Right ventricle myocardium superior (tissue), 1 donor: ENCODE measurements around the gene HMG20A. TPM values are rescaled to one million over a fixed set of nuclear protein-coding genes. Genes with fewer than 3 reads are reported as not detected.

Experiments
- ATAC-seq: fragments of 200-7000 bp; cut with Tn5 transposase; one replicate; pipeline ENCODE4 v1.9.1; 2020; ENCODE audit warnings: mild to moderate bottlenecking; ENCODE audit not compliant: poor library complexity
- DNase-seq: peaks from one replicate; pipeline ENCODE4 v3.0.0-alpha.2; 2020
- intact Hi-C: fragments of 100-400 bp; cut with DNase I; formaldehyde crosslinking; loops from one replicate; pipeline ENCODE4 v1.11.2; 2022
- total RNA-seq: library from RNA; stranded (reverse); fragmentation: NEBNext Ultra II Directional; extraction: Animal tissue kit (Norgen Biotek cat#: 25700); gene quantifications from one replicate; pipeline ENCODE4 v1.2.1, GENCODE V29; 2021
- donor health status: DM: no; HTN: yes; CAD: no; lungs with severe emphysema.

Gene HMG20A
- total RNA-seq, 1 donor from 2014 or later: 28.8 TPM

- ATAC-seq (peak; percentile 48), DNase-seq (no peak)
- intact Hi-C loops: no loop called here
Measured at GRCh38 chr15:77486542-77487468, 66.1 kb downstream of the HMG20A start.

DNA sequence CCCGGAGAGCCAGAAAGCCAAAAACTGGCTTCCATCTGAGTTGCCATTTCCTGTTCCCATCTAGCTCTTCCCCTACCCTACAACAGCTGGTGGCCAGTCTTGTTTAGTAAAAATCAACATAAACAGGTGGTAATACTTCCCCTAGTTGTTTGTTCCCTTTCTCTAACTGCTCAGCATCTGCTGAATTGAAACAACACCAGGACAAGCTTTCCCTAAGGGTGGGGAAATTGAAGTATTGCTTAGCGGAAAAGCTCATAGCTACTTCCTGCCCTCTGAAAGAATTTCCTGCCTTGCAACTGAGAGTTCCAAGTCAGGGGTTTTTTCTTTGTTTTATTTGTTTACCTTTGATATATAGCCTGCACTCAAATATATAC lies 66.8 kb downstream of the HMG20A start:
- DNase-seq (no peak), ATAC-seq (peak; percentile 43)
- intact Hi-C loops: no loop called here

DNA sequence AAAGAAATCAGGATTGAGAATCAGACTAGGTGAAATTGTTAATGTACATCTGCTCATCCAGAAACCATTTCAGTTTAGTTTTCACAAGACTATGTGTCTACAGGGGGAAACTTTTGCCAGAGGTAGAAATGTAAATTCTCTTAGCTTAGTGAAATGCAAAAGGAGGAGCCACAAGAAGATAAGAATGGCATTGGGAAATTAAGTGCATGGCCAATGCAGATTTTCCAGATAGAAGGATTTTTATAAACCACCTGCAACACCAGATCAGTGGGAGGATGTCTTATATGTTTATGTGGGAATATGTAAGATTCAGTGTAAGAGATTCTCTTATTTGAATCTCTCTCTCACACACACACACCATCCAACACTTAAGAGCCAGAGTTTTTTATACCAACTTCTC lies 67.2 kb downstream of the HMG20A start:
- DNase-seq: no peak
- intact Hi-C loops: no loop called here
- no peak for ATAC-seq

DNA sequence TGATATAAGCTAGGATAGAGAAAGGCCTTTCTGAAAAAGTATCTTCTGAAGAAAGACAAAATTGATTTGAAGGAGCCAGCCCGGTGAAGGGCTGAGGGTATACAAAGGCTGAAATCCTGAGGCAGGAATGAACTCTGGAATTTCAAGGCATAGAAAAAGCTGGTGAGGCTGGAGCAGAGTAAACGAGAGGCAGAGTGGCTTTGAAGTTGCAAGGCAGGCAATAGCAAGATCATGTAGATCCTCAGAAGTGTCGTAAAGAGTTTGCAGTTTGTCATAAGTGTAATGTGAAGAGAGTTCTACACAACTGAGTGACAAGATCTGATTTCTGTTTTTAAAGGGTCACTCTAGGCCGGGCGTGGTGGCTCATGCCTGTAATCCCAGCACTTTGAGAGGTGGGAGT lies 69.0 kb downstream of the HMG20A start:
- DNase-seq: no peak
- intact Hi-C loops: no loop called here
- ATAC-seq: no peak

- DNase-seq (no peak), ATAC-seq (no peak)
- intact Hi-C loops: no loop called here
Measured at GRCh38 chr15:77493324-77493907, 72.7 kb downstream of the HMG20A start.

DNA sequence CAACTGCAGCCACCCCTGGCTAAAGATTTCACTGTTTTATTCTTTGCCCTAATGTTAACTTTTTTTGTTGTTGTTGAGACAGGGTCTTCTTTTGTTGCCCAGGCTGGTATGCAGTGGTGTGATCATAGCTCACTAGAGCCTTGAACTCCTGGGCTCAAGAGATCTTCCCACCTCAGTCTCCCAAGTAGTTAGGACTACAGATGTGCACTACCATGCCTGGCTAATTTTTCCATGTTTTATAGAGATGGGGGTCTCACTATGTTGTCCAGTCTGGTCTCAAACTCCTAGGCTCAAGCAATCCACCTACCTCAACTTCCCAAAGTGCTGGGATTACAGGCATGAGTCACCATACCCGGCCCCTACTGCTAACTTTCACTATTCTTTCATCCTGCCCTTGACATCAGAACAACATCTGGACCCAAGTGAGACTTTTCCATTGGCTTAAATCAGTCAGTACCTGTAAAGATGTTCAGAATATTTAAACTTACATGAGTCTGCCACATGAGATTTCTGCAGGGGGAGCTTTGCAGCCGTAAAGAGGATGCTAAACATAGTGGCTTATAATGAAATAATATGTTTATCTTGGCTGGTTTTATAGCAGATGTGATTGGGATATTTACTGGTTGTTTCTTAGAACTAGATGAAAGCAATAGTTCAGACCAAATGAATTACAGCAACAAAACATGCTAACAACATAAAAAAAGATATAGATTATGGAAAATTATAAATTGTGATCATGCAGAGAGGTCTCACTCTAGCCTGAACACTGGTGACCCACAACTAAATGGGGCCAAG lies 73.6 kb downstream of the HMG20A start:
- DNase-seq: no peak
- intact Hi-C loops: no loop called here
- ATAC-seq: no peak

DNA sequence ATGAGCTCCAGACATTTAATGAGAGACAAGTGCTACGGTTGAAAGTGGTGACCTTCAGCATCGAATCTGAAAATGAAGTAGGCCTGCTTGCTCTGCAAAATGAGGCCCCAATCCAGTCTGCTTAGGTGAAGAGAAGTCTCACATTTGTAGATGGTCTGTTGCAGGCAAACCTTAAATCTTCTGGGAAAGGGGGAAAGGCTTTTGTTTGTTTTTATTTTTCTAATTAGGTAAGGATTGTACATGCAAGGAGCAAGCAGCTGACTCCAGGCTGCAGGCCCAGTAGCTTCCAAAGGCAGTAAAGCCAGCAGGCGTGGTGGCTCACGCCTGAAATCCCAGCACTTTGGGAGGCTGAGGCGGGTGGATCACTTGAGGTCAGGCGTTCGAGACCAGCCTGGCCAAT lies 74.3 kb downstream of the HMG20A start:
- intact Hi-C loops: loop anchor here (5.0 kb wide), 1 partner anchor 73 kb away; the partner anchor contains the start of genes HMG20A and PEAK1

GRCh38 chr15:77495838-77496596 lies 75.3 kb downstream of the HMG20A start:
- intact Hi-C loops: loop anchor here (2.0 to 5.0 kb wide), 2 partner anchors 74 to 309 kb away; partner anchors contain the start of genes HMG20A and PEAK1
- DNase-seq (no peak), ATAC-seq (no peak)

More for the DNA sequence above, 74.3 kb downstream of the HMG20A start:
- no peak for ATAC-seq
- no peak for DNase-seq

GRCh38 chr15:77496715-77497109 lies 76.0 kb downstream of the HMG20A start:
- DNase-seq (peak; percentile 95), ATAC-seq (peak; percentile 86)
- intact Hi-C loops: loop anchor here (2.0 to 5.0 kb wide), 2 partner anchors 74 to 310 kb away; partner anchors contain the start of genes HMG20A and PEAK1

DNA sequence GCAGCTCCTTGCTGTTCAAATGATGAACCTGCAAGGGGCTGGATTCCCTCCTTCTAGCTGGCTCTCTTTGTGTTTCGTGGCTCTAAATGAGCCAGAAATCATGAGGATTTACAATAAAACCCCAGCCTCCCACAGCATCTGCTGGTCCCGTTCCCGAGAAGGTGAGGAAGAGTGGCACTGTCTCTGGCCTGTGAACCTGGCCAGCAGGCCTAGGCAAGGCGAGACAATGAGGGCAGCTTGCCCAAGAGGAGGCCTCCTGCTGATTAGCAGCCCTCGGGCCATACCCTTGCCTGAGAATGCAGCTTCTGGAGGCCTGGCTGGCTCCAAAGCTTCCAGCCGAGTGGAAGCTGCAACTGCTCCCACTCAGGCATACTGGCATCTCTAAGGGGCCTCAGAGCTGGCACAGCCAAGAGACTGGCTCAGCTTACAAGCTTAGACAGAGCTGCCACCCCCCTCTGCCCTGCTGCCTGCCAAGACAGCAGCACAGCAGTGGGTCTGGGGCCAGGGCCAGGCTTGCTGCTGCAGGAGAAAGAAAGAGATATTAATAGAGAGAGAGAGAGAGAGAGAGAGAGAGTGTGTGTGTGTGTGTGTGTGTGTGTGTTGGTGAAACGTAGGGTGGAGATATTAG lies 76.5 kb downstream of the HMG20A start:
- intact Hi-C loops: loop anchor here (2.0 to 5.0 kb wide), 2 partner anchors 75 to 310 kb away; partner anchors contain the start of genes HMG20A and PEAK1
- ATAC-seq (peak; percentile 92), DNase-seq (peak; percentile 89)

DNA sequence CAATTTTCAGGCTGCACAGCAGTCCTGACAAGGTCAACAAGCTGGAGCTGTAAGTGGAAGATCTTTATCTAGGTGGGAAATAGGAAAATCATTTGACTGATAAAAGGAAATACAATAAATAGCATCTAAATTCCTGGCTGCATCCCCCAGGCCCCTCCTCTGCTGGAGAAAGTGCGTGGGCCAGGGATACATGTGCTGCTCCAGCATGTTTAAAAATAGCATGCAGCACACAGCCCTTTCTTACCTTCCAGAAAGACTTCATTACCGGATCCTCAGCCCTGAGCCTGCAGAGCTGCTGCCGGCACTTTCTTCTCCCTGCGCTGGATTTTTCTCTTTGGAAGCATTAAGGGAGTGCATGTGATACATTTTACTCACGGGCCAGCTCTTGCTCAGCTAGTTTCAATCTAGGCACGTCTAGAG lies 77.3 kb downstream of the HMG20A start:
- DNase-seq: no peak
- intact Hi-C loops: loop anchor here (2.0 to 5.0 kb wide), 2 partner anchors 76 to 311 kb away; partner anchors contain the start of genes HMG20A and PEAK1
- peak; percentile 64 for ATAC-seq

DNA sequence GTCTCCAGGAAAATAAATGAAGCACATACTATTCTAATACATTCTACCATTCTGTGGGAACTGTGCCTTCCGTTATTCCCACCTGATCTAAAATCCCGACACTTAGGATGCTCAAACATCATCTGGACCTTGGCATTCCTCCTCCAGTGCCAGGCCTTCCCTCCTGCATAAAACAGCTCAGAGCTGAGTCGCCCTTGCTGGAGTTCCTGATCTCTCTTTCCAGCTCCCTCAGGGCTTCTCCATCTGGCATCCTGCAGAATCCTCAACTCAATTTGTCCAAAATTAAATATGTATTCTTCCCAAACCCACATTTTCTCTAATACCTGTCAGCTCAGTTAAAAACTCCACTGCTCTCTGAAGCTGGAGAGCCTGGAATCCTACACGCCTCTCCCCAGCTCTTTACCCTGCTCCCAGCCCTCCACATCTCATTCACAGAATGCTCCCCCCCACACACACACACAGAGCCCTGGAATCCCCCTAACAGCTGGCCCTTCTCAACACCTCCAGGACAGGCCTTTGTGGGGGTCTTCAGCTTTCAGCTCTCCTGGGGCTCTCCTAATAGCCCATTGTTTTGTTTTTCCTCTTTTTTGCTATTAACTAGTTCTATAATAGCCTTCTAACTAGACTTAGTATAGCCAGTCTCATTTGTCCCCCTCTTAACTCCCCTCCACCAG lies 78.5 kb downstream of the HMG20A start:
- no peak for ATAC-seq
- no peak for DNase-seq
- intact Hi-C loops: loop anchor here (5.0 kb wide), 1 partner anchor 77 kb away; the partner anchor contains the start of genes HMG20A and PEAK1

GRCh38 chr15:77500989-77501388 lies 80.3 kb downstream of the HMG20A start:
- intact Hi-C loops: no loop called here
- no peak for ATAC-seq
- DNase-seq: no peak

GRCh38 chr15:77502379-77503095 lies 81.8 kb downstream of the HMG20A start:
- DNase-seq (no peak), ATAC-seq (no peak)
- intact Hi-C loops: no loop called here

- DNase-seq: no peak
- intact Hi-C loops: no loop called here
- no peak for ATAC-seq
Measured at GRCh38 chr15:77503240-77503639, 82.6 kb downstream of the HMG20A start.

DNA sequence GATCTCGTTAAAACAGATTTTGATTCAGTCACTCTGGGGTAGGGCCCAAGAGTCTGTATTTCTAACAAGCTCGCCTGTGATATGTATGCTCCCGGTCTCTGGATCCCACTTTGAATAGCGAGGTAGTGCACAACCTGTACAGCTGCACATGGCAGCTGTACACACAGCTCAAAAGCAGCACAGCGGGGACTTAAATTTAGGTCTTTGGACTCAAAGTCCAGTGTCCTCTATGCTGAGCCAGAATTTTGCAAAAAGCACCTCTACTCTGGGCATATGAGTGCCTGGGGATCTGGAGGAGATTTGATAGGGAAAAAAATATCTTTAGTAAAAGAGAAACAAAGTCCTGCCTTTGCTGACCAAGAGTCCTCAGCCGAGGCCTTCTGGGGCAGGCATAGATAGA lies 83.1 kb downstream of the HMG20A start:
- intact Hi-C loops: no loop called here
- no peak for DNase-seq
- no peak for ATAC-seq

DNA sequence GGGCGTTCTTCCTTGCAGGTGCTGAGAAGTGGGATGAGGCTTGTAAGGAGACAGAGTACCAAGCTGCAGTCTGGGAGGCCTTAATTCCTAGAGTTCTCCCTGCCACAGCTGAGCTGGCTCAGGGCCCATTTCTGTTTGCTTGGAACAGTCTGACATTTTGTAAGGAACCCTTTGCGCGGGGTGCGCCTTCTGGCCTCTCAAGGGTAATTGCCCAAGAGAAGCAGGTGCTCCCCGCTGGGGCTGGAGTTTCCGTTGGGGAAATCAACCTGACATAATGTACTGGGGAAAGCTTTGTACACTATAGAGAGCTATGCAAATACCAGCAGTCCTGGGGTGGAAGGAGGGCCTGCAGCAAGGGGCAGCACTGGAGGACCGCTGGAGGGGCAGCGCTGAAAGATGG lies 83.6 kb downstream of the HMG20A start:
- intact Hi-C loops: no loop called here
- ATAC-seq (no peak), DNase-seq (no peak)
